COLO668 (cell line): ENCODE data around the gene LRRC40.
"Not testable (repeated sequence)": the region's sequence is repeated elsewhere in the genome, so short reads cannot be mapped to it uniquely, and the experiment has no call there.

Source experiments
- DNase-seq: peaks from one replicate; lab custom pipeline; 2025; ENCODE audit not compliant: unreplicated experiment; lab: John Stamatoyannopoulos, UW

LRRC40 gene

DNA sequence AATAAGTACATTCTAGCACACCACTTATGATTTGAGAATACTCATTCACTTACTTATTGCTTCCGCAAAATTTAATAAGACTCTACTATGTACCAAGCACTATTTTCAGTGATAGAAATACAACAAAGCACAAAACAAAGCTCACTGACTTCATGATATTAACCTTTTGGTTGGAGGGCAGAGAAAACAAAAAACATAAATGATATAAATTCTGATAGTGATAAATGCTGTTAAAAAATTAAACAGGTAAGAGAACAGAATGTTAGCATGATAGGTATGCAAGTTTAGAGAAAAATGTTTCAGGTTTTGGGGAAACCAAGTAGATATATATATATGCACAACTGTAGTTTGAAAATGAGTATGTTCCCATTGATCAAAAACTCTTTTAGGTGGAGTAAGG, 1.2 kb downstream of the LRRC40 start:
- no peak for DNase-seq

DNA sequence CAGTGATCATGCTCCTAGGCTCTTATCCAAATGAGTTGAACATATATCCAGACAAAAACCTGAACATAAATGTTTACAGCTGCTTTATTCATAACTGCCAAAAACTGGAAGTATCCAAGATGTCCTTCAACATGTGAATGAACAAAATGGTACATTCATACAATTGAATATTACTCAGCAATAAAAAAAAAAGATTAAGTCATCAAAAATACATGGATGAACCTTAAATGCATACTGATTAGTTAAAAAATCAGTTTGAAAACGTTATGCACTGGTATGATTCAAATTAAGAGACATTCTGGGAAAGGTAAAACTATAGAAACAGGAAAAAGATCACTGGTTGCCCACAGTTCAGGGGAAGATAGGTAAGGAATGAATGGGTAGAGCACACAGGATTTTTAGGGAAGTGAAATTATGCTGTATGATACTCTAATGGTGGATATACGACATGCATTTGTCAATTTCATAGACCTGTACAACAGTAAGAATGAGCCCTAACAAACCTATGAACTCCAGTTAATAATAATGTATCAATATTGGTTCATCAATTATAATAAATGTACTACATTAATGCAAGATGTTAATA, 3.1 kb downstream of the LRRC40 start:
- DNase-seq, result no peak

DNA sequence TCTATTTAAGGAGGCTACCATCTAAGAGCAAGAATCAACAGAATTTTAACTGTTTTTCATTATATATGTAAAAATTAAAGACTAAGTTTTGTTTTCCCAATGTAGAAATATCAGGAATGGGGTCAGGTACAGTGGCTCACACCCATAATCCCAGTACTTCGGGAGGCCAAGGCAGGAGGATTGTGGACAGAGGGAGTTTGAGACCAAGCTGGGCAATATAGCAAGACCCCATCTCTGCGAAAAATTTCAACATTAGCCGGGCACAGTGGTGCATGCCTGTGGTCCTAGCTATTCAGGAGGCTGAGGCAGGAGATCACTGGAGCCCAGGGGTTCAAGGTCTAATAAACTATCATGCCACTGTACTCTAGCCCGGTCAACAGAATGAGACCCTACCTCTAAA, 5.3 kb downstream of the LRRC40 start:
- DNase-seq, result no peak

DNA sequence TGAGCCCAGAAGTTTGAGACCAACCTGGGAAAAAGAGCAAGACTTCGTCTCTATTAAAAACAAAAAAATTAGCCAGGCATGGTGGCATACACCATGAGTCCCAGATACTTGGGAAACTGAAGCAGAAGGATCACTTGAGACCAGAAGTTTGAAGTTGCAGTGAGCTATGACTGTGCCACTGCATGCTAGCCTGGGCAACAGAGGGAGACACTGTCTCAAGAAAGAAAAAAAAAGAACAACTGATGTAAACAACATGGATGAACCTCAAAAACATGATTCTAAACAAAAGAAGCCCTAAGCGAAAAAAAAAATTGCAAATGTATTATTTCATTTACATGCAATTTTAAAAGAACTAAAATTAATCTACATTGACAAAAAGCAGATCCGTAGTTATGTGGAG, 9.0 kb downstream of the LRRC40 start:
- DNase-seq, result no peak

DNA sequence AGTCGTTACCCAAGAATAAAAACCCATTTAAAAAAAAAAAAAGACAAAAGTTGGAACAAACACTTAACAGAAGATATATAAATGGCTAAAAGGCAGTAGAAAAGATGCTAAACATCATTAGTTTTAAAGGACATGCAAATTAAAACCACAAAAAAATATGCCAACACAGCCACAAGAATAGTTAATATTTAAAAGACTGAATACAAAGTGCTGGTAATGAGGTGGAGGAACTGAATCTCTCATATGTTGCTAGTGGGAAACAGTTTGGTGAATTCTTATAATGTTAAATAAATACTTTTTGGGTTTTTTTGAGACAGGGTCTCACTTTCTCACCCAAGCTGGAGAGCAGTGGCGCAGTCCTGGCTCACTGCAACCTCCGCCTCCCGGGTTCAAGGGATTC, 10.0 kb downstream of the LRRC40 start:
- no peak for DNase-seq

DNA sequence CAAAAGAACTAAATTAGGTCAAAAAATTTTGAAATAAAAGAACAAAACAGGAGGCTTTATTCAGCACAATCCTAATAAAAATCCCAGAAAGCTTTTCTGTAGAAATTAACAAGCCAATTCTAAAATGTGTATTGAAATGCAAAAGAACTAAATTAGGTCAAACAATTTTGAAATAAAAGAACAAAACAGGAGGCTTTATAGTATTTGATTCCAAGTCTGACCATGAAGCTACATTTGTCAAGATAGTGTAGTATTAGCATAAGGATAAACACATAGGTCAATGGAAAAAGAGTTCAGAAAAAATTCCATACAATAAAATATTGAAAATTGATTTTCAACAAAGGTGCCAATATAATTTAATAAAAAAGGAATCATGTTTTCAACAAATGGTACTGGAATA, 10.8 kb downstream of the LRRC40 start:
- DNase-seq, result no peak

DNA sequence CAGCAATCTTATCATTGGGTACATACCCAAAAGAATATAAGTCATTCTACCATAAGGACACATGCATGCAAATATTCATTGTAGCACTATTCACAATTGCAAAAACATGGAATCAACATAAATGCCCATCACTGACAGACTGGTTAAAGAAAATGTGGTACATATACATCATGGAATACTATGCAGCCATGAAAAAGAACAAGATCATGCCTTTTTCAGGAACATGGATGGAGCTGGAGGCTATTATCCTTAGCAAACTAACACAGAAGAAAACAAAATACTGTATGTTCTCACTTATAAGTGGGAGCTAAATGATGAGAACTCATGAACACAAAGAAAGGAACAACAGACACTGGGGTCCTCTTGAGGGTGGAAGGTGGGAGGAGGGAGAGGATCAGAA, 12.9 kb downstream of the LRRC40 start:
- DNase-seq, result not testable (repeated sequence)

DNA sequence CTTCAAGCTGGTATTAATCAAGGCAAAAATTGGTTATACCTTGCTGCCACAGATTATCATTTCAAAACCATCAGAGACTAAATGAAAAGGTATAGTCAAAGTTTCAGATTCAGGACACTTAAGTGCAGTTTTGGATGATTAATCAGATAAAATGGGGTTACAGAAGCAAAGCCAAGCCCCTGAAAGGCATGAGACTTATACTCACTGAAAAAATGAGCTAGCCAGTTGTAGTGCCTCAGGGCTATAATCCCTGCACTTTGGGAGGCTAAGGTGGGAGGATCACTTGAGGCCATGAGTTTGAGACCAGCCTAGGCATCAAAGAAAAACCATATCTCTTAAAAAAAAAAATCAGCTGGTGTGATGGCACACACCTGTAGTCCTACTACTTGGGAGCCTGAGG, 15.2 kb downstream of the LRRC40 start:
- no peak for DNase-seq

DNA sequence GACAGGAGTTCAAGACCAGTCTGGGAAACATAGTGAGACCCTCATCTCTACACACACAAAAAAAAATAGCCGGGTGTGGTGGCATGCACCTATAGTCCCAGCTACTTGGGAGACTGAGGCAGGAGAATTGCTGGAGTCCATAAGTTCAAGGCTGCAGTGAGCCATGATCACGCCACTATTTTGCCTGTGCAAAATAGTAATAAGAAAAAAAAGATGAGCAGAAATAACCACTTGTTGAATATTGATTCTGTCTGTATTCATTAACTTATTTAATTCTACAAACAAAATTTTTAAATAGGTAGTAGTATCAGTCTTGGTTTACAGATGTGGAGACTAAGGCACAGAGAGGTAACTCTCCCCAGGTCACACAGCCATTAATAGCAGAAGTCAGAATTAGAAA, 16.9 kb downstream of the LRRC40 start:
- no peak for DNase-seq

DNA sequence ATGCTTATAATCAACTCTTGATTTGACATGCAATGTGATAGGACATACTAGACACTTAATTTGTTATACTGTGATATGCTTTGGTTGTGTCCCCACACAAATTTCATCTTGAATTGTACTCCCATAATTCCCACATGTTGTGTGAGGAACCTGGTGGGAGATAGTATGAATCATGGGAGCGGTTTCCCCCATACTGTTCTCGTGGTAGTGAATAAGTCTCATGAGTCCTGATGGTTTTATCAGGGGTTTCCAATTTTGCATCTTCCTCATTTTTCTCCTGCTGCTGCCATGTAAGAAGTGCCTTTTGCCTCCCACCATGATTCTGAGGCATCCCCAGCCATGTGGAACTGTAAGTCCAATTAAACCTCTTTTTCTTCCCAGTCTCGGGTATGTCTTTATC, 20.2 kb downstream of the LRRC40 start:
- not testable (repeated sequence) for DNase-seq

DNA sequence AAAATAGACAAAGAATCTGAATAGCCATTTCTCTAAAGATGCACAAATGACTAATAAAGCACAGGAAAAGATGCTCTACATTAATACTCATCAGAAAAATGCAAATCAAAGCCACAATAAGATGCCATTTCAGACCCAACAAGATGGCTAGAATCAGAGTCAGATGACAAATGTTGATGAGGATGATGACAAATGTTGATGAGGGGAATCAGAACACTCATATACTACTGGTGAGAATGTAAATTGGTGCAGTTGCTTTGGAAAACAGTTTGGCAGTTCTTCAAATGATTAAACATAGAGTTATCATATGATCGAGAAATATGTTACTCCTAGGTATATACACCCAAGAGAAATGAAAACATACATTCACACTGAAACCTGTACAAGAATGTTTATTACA, 33.9 kb downstream of the LRRC40 start:
- no peak for DNase-seq

DNA sequence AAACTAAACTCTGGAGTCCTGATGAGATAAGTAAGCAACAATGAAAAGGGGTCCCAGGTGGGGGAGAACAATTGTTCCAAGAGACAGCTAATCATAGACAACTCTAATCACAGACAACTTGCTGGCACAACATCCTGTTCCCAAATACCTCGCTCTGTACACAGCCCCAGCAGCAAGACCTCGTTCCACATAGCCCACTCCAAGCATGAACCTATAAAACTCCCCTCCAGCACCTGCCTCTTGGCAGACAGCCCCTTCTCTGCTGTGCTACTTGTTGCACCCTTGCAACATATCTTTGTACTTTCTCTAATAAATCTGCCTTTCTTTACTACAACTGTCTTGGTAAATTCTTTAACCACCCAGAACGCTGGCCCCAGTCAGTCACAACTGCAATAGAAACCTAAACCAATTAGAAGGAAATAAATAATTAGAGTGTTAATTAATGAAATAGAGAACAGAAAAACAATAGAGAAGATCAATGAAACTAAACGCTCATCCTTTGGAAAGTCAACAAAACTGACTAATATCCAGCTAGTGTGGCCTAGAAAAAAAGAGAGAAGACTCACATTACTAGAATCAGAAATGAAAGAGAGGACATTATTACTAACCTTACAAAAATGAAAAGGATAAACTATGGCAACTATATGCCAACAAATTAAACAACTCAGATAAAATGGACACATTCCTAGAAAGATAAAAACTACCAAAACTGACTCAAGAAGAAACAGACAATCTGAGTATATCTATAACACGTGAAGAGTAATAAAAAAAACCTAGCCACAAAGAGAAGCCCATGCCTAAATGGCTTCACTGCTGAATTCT, 36.1 kb downstream of the LRRC40 start:
- no peak for DNase-seq

DNA sequence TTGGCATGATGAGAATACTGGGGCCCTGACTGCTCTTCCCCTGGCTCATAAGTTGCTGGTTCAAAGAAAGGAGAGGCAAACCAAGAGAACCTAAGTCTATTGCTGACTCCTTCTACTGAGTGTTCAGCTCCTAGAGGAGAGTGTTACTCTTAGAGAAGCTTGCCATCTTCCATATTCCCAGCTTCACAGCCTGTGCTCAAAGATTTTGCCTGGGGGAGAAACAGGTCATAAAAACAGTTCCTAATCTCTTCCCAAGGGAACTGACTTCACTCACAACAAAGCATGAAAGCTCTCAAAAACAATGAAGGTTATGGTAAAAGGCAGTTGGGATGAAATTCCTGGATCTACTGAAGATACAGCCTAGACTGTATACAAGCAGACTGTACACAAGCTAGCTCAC, 37.1 kb downstream of the LRRC40 start:
- no peak for DNase-seq

DNA sequence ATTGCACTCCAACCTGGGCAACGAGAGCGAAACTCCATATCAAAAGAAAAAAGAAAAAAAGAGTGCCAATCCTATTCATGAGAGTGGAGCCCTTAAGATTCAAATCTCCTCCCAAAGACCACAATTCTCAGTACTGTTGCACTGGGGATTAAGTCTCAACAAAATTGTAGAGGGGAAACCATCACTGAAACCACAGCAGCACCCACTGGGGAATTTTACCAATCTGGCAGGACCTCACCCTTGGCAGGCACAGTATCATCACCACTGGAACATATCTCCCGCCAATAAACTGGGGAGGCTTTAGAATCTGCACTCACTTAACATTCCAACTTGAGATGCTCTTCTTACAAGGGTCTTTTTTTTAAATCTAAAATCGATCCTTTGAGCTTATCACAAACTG, 41.0 kb downstream of the LRRC40 start:
- no peak for DNase-seq

DNA sequence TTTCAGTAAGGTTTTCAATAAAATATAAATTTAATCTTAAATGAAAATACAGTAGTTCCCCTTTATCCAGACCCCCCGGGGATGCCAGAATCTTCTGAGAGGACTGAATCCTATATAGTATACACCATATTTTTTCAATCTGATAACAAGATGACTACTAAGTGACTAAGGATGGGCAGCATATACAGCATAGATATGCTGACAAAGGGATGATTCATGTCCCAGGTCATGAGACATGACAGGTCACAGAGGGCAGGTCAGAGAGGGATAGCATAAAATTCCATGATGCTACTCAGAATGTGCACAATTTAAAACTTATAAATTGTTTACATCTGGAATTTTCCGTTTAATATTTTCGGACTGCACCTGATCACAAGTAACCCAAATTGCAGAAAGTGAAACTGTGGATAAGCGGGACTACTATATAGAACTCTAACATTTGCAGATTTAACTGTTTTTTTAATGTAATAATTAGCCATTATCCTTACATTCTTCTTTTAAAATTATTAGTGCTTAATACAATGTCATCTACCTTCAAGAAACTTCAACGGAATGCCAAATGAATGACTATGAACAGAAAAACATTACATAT, 48.8 kb downstream of the LRRC40 start:
- no peak for DNase-seq

DNA sequence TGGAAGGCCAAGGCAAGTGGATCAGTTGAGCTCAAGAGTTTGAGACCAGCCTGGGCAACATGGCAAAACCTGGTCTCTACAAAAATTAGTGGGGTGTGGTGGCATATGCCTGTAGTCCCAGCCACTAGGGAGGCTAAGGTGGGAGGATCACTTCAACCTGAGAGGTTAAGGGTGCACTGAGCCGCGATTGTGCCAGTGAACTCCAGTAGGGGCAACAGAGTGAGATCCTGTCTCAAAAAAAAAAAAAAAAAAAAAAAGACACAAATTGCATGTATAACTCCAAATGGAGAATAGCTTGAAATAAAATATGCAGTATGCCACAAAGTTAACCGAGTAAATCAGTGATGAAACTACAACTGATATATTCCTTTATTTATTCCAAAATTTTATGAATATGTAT, 51.6 kb downstream of the LRRC40 start:
- no peak for DNase-seq

DNA sequence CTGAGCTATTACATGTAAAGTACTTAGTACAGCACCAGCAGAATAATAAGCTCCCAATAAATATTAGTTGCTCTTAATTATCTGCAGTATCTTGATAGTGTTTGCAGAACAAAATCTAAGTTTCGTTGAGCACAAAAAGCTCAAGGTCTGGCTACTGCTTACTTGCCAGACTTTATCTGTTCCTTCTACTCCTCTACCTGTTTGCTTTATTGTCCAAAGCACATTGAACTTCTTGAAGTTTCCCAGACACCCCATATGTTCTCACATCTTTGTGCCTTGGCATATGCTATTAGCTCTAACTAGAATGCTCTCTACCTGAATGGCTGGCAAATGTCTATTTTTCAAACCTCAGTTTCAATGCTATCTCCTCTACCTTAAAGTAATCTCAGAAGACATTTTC, 54.9 kb downstream of the LRRC40 start:
- DNase-seq, result no peak

DNA sequence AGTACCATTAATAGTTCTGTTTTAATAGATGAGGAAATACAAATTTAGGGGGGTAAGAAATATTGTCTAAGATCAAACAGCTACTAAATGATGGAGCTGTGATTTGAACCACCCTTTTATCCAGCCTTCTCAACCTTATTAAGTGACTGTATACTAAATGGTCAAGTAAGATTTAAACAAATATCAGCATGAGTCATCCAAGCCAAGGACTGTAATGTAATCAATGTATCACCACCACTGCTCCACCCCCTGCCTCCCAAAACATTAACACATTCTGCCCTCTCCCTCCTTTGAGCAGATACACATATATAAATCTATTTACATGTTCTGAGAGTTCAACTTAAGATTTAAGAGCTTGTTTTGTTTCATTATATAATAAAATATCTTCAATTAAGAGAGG, 58.9 kb downstream of the LRRC40 start:
- no peak for DNase-seq

DNA sequence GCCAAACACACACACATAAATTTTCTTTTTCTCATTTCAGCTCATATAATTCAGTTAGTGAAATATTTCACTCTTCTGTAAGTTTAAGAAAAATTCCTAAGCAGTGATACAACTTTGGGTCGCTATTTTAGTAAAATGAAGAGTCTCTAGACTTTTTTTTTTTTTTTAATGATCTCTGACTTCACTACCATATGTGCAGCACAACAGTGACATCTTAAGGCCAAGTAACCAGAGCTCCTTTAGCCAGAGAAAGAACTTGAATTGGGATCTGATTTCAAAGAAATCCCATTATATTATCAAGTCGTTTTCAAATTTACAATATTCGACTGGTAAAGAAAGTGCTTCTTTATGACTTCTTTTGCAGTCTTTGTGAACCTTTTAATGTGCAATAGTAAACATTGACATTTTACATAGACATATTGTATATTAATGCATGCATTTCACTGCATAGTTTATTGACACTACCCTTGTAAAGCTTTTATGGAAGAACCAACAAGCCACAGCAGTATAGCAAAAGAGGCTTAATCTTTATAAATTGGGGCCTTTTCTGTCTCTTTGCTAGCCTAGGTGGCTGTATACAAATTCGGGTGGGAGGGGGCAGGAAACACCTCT, 62.2 kb downstream of the LRRC40 start:
- no peak for DNase-seq

DNA sequence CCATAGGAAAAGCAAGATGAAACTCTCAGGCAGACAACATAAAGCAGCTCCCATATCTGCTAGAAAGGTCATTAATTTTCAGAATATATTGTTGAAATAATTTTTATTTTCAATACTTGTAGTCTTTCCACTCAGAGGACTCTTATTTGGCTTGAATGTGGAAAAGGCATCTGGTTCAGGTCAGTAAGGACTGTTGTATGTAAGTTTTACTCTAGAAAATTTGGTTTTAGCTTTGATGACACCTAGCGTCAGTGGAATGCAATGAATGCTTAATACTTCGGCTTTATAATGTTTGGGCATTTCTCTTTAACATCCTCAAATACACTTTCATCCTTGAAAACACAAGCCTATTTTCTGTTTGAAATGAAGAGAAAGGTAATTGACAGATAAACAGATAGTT, 63.3 kb downstream of the LRRC40 start:
- no peak for DNase-seq

DNA sequence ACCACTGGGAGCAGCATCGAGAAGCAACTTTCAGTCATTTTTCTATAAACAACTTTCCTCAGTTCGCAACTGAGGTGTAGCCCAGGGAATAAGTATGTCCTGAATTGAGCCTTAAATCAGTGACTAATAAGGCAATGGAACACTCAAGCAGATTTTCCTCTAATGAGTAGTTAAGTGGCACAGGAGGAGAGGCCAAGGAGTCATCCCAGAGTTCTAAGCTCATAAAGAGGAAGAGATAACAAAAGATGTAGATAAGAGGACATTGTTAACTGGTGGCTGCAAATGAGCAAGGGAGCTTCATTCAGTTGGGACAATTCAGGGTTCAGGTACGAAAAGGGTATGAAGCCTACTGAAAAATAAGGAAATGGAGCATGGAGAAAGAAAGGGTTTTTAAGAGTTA, 64.5 kb downstream of the LRRC40 start:
- no peak for DNase-seq

DNA sequence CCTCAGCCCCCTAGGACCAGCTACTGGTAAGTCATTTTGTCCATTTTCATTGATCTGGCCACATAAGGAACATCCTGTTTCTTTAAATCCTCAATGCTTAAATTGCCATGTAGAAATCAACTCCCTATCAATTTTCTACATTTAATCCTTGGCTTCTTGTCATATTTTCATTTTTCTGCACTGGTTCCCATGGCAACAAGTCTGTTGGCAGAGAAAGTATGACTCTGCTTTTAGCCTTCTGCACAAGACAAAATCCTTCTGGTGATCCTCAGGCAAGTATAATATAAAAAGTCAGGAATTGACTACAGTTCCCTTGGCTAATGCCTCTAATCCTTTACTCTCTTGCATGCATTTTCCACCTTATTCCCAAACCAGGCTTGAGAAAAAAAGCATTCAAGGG, 65.0 kb downstream of the LRRC40 start:
- DNase-seq, result no peak
